GM08714 (cell line): ENCODE results near the gene MAP10.

Experiments used
- H3K4me3 ChIP-seq: fragments of 200-500 bp; sonication (Bioruptor generic); 2 replicates; pipeline ENCODE4 v1.5.1; 2014; ENCODE audit warnings: mild to moderate bottlenecking, low read length, inconsistent platforms
- ZNF274 ChIP-seq: IDR thresholded peaks from 2 replicates; pipeline ENCODE4 v1.6.1; 2012; ENCODE audit warnings: mild to moderate bottlenecking, low read depth, low read length

Gene MAP10

DNA sequence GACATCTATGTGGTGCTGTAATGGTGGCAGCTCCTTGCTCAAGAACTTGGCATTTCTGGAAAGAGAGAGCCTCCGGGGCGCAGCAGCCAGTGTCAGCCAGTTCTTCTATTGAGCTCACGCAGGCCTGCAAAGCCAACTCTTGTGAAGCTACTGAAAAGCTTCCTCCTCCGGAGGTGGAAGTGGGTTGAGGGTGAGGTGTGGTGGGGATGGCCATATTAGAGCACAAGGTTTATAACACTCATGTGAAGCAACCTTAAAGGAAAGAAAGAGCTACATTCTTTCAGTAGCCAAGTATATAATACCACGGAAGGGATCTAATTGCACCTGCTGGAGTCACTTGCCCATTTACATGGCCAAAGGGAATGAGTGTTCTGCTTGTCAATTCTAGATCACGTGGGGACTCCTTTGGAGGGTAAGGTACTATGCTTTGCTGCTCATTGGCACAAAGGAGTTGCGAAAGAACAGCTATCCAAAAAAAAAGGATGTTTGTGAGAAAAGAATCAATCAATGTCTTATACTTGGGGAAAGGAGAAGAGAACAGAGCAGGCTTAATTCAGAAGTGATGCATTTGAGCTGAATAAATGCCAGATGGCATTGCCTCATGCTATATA is 18.3 kb upstream of the MAP10 start:
- no peak overlapping the region for H3K4me3 ChIP-seq
- TF ChIP-seq ZNF274, result no peak

GRCh38 chr1:232788235-232788872 is 16.9 kb upstream of the MAP10 start:
- no peak for TF ChIP-seq ZNF274
- no peak overlapping the region for H3K4me3 ChIP-seq

GRCh38 chr1:232789651-232790050 is 15.6 kb upstream of the MAP10 start:
- no peak for TF ChIP-seq ZNF274
- H3K4me3 ChIP-seq, result no peak overlapping the region

- H3K4me3 ChIP-seq, result no peak overlapping the region
- TF ChIP-seq ZNF274, result no peak
Observed at GRCh38 chr1:232792949-232793348, 12.3 kb upstream of the MAP10 start.

- no peak overlapping the region for H3K4me3 ChIP-seq
- TF ChIP-seq ZNF274, result no peak
Observed at GRCh38 chr1:232793944-232794343, 11.3 kb upstream of the MAP10 start.

DNA sequence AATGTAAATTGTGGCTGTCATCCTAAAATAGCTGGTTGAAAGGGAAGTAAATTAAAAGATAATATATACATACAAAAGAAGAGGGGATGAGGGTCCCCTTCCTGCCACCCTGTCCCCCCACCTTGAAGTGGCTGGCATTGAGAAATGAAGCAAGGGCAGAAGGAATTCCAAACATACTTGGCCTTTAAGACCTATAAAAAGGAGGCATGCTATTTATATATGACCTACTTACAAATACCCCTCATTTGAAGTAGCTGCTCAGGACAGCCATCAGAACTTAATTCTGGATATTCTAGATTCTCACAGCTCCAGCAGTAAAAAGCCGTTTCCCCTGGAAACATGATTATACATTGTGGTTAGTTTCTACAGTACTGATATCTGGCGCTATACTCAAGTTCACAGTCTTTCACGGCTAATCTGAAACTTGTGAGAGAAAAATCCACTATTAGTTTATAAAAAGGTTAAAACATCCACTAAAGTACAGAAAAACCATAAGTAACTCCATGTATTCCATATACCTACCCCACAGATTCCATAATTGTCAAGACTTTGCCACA is 9.6 kb upstream of the MAP10 start:
- TF ChIP-seq ZNF274, result no peak
- H3K4me3 ChIP-seq, result no peak overlapping the region

GRCh38 chr1:232797856-232798510 is 7.2 kb upstream of the MAP10 start:
- H3K4me3 ChIP-seq, result no peak overlapping the region
- no peak for TF ChIP-seq ZNF274

GRCh38 chr1:232798920-232799319 is 6.3 kb upstream of the MAP10 start:
- H3K4me3 ChIP-seq, result no peak overlapping the region
- TF ChIP-seq ZNF274, result no peak

GRCh38 chr1:232806186-232806510 is 932 bp downstream of the MAP10 start:
- no peak for TF ChIP-seq ZNF274
- peak overlapping the region; percentile 79; the same call in 1 of the 2 replicates for H3K4me3 ChIP-seq

GRCh38 chr1:232810856-232811255 is 5.6 kb downstream of the MAP10 start:
- no peak for TF ChIP-seq ZNF274
- no peak overlapping the region for H3K4me3 ChIP-seq

GRCh38 chr1:232812560-232812959 is 7.3 kb downstream of the MAP10 start:
- TF ChIP-seq ZNF274, result no peak
- no peak overlapping the region for H3K4me3 ChIP-seq

- TF ChIP-seq ZNF274, result no peak
Observed at GRCh38 chr1:232813097-232813496, 7.9 kb downstream of the MAP10 start.

GRCh38 chr1:232813760-232814159 is 8.5 kb downstream of the MAP10 start:
- TF ChIP-seq ZNF274, result no peak
- H3K4me3 ChIP-seq, result no peak overlapping the region

More at GRCh38 chr1:232813097-232813496, 7.9 kb downstream of the MAP10 start:
- H3K4me3 ChIP-seq, result no peak overlapping the region

GRCh38 chr1:232816324-232816723 is 11.1 kb downstream of the MAP10 start:
- TF ChIP-seq ZNF274, result no peak
- H3K4me3 ChIP-seq, result no peak overlapping the region

DNA sequence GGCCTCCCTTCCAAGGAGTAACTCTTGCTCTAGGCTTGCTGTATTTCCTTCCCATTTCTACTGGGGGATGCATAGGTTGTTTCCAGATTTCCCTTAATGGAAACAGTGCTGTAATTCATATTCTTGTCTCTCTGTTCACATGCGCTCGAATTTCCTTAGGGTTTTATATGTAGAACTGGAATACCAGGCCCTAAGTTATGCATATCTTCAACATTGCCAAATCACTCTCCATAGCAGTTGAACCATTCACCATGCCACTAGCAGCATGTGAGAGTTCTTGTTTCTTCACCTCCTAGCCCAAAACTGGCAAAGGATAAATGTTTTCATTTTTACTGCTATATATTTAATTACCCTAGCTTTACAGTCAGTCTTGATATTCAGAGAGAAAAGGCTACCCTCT is 12.8 kb downstream of the MAP10 start:
- H3K4me3 ChIP-seq, result no peak overlapping the region
- no peak for TF ChIP-seq ZNF274

- no peak overlapping the region for H3K4me3 ChIP-seq
- TF ChIP-seq ZNF274, result no peak
Observed at GRCh38 chr1:232820431-232820830, 15.2 kb downstream of the MAP10 start.
